IMR-90 (cell line): ENCODE data around the gene CCN5. TPM values are rescaled to one million over a fixed set of nuclear protein-coding genes. Genes with fewer than 3 reads are reported as not detected.

Experiments used
- ATAC-seq: fragments of 200-7000 bp; cut with Tn5 transposase; 2 replicates; pipeline ENCODE4 v1.9.1; 2020; ENCODE audit warnings: low read depth, mild to moderate bottlenecking, moderate library complexity
- BruUV-seq: library from RNA; stranded (reverse); fragments of 400-500 nt; replicated peaks from 2 replicates; lab custom pipeline; 2021; lab: Mats Ljungman, UMichigan
- CTCF ChIA-PET: fragments of 300-600 bp; formaldehyde crosslinking; extraction: SDS; loops from one replicate; lab custom pipeline; 2021; ENCODE audit warnings: antibody characterized with exemption; lab: Yijun Ruan, JAX
- POLR2A ChIA-PET: fragments of 300-600 bp; sonication (Branson Sonifier 250); formaldehyde crosslinking; loops from one replicate; lab custom pipeline; 2022; ENCODE audit warnings: antibody characterized with exemption; ENCODE audit not compliant: unreplicated experiment; lab: Charles Lee
- DNase-seq: peaks from one replicate; pipeline ENCODE4 v3.0.0; 2013
- H2AFZ ChIP-seq: replicated peaks from 2 replicates; pipeline ENCODE3; 2013; ENCODE audit warnings: low read length, mild to moderate bottlenecking; ENCODE audit not compliant: poor library complexity
- H2AK5ac ChIP-seq: 2 replicates; pipeline ENCODE4 v1.6.1; 2013; ENCODE audit warnings: low read depth, low read length, inconsistent platforms
- H2AK9ac ChIP-seq: replicated peaks from 2 replicates; pipeline ENCODE3; 2013; ENCODE audit warnings: mild to moderate bottlenecking, low read depth, low read length, moderate library complexity; ENCODE audit not compliant: poor library complexity
- H2BK120ac ChIP-seq: 2 replicates; pipeline ENCODE4 v1.6.1; 2013; ENCODE audit warnings: low read depth, low read length, inconsistent platforms
- H2BK15ac ChIP-seq: 3 replicates; pipeline ENCODE4 v1.6.1; 2013; ENCODE audit warnings: low read depth, low read length, inconsistent platforms
- H2BK20ac ChIP-seq: 2 replicates; pipeline ENCODE4 v1.6.1; 2013; ENCODE audit warnings: low read depth, mild to moderate bottlenecking, inconsistent platforms, low read length, moderate library complexity
- H2BK5ac ChIP-seq: 2 replicates; pipeline ENCODE4 v1.6.1; 2013; ENCODE audit warnings: mild to moderate bottlenecking, low read depth, low read length, inconsistent platforms; ENCODE audit not compliant: poor library complexity, severe bottlenecking
- H3K14ac ChIP-seq: replicated peaks from 2 replicates; pipeline ENCODE4 v1.6.1; 2013; ENCODE audit warnings: low read depth, low read length, inconsistent platforms
- H3K18ac ChIP-seq: 2 replicates; pipeline ENCODE4 v1.6.1; 2013; ENCODE audit warnings: low read depth, low read length, control low read depth
- H3K23ac ChIP-seq: 2 replicates; pipeline ENCODE4 v1.6.1; 2013; ENCODE audit warnings: low read depth, low read length, inconsistent platforms
- H3K27ac ChIP-seq: 2 replicates; pipeline ENCODE4 v1.5.1; 2013; ENCODE audit warnings: mild to moderate bottlenecking, control low read depth, low read length; ENCODE audit not compliant: insufficient read depth
- H3K27me3 ChIP-seq: 2 replicates; pipeline ENCODE4 v1.6.1; 2013; ENCODE audit warnings: low read length; ENCODE audit not compliant: control insufficient read depth, insufficient read depth
- H3K36me3 ChIP-seq: 2 replicates; pipeline ENCODE4 v1.6.1; 2013; ENCODE audit warnings: low read length, mixed read lengths; ENCODE audit not compliant: control insufficient read depth, insufficient read depth
- H3K4ac ChIP-seq: 2 replicates; pipeline ENCODE4 v1.6.1; 2013; ENCODE audit warnings: low read depth, low read length, inconsistent platforms
- H3K4me1 ChIP-seq: 2 replicates; pipeline ENCODE4 v1.6.1; 2013; ENCODE audit warnings: low read length, mixed read lengths; ENCODE audit not compliant: control insufficient read depth, insufficient read depth
- H3K4me2 ChIP-seq: 2 replicates; pipeline ENCODE4 v1.6.1; 2013; ENCODE audit warnings: low read depth, mild to moderate bottlenecking, control low read depth, low read length, moderate library complexity
- H3K4me3 ChIP-seq: 2 replicates; pipeline ENCODE4 v1.5.1; 2013; ENCODE audit warnings: low read depth, mild to moderate bottlenecking, control low read depth, low read length, moderate library complexity; ENCODE audit not compliant: insufficient read depth
- H3K56ac ChIP-seq: 2 replicates; pipeline ENCODE4 v1.6.1; 2013; ENCODE audit warnings: low read length, inconsistent platforms; ENCODE audit not compliant: insufficient read depth; ENCODE audit errors: extremely low read depth
- H3K79me1 ChIP-seq, 2 experiments: 2 replicates each; pipeline ENCODE4 v1.6.1; 2013; ENCODE audit warnings: low read length in 2 of 2, inconsistent platforms in 1 of 2, low read depth in 1 of 2
- H3K9ac ChIP-seq: 2 replicates; pipeline ENCODE4 v1.6.1; 2013; ENCODE audit warnings: low read depth, low read length, control low read depth
- H3K9me1 ChIP-seq: 2 replicates; pipeline ENCODE4 v1.6.1; 2013; ENCODE audit warnings: low read length, inconsistent platforms; ENCODE audit not compliant: insufficient read depth
- H3K9me3 ChIP-seq: 2 replicates; pipeline ENCODE4 v1.6.1; 2013; ENCODE audit warnings: low read length; ENCODE audit not compliant: control insufficient read depth, insufficient read depth
- H4K20me1 ChIP-seq: 2 replicates; pipeline ENCODE4 v1.6.1; 2013; ENCODE audit warnings: low read length, inconsistent platforms; ENCODE audit not compliant: insufficient read depth
- H4K5ac ChIP-seq: 2 replicates; pipeline ENCODE4 v1.6.1; 2013; ENCODE audit warnings: mild to moderate bottlenecking, low read depth, low read length, control low read depth
- H4K8ac ChIP-seq, 2 experiments: 2 replicates each; pipeline ENCODE4 v1.6.1; 2013; ENCODE audit warnings: low read depth in 2 of 2, low read length in 2 of 2, control low read depth in 1 of 2, inconsistent platforms in 1 of 2
- H4K91ac ChIP-seq: 2 replicates; pipeline ENCODE4 v1.6.1; 2013; ENCODE audit warnings: low read depth, low read length, inconsistent platforms; ENCODE audit not compliant: insufficient read depth
- CEBPB ChIP-seq: IDR thresholded peaks from 2 replicates; pipeline ENCODE4 v1.6.1; 2012; ENCODE audit warnings: low read depth, low read length, improper control_type of control experiment
- RCOR1 ChIP-seq: IDR thresholded peaks from 2 replicates; pipeline ENCODE4 v1.6.1; 2012; ENCODE audit warnings: mild to moderate bottlenecking, low read length, improper control_type of control experiment; ENCODE audit not compliant: insufficient replicate concordance
- WGBS, 2 experiments: methylation state at CpG; one replicate each; pipeline versions ENCODE4 v1.1.5 to v1.1.7; 2013; ENCODE audit warnings: missing lambda C conversion rate in 2 of 2; ENCODE audit not compliant: insufficient read length in 1 of 2; ENCODE audit errors: extremely low coverage in 2 of 2; 5-methylcytosine and 5-hydroxymethylcytosine counted together
- dilution Hi-C: fragments of 300-500 bp; cut with HindIII; formaldehyde crosslinking; loops from one replicate; pipeline ENCODE4 v1.14.3; 2018; ENCODE audit warnings: low sequenced_read_pairs; ENCODE audit not compliant: unreplicated experiment
- in situ Hi-C: fragments of 300-500 bp; cut with MboI; formaldehyde crosslinking; loops from 3 replicates; pipeline ENCODE4 v1.14.3; 2019; ENCODE audit warnings: low sequenced_read_pairs, inconsistent platforms, mixed read lengths
- intact Hi-C: fragments of 100-400 bp; cut with micrococcal nuclease; formaldehyde crosslinking; loops from 2 replicates; pipeline ENCODE4 v1.10.0; 2022
- polyA plus RNA-seq, 3 experiments: library from polyadenylated mRNA; depleted of rRNA; stranded (reverse); fragments of >200 nt; gene quantifications; 2 replicates each; pipeline ENCODE4 v1.2.3, GENCODE V29; 2012; ENCODE audit warnings: low replicate concordance in 1 of 3
- total RNA-seq: library from RNA; depleted of rRNA; stranded (reverse); fragments of >200 nt; gene quantifications from 2 replicates; pipeline ENCODE4 v1.2.3, GENCODE V29; 2012

CCN5 gene
- total and polyA plus RNA-seq, 2 of the 4 experiments (the other 2 are of a cell fraction) = not detected

DNA sequence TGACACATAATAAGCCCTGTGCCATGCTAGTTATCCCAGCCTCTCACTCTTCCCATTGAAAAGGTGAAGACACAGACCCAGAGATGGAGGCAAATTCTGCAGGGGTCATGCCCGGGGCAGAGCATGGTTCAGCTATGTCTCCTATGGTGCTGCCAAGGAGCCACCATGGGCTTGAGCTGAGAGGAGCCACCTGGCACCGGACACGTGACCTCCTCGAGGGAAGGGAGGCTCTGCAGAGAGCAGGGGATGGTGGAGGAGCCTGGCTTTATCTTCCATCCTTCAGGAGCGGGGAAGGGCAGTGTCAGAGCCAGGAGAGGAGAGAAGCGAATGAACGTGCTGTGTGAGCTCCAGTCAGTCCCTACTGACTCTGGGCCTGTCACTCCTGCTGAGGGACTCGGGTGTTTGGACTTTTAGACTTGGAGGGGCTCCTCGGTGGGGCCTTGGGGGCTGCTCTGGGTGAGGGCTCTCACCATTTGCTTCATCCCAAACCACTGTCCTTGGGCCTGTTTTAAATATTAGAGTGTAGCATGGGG lies 11.1 kb upstream of the CCN5 start:
- H3K4me2 ChIP-seq = no peak overlapping the region
- dilution Hi-C loops (no loop called here), intact Hi-C loops (no loop called here), in situ Hi-C loops (no loop called here)
- no peak overlapping the region for H2BK15ac ChIP-seq
- H3K36me3 ChIP-seq = no peaks in the 10 kb centered on the region
- peak overlapping the region; percentile 4 for H2AFZ ChIP-seq
- H3K9ac ChIP-seq = no peak overlapping the region
- no peak overlapping the region for H3K4me3 ChIP-seq
- no peak for TF ChIP-seq CEBPB
- no peak for TF ChIP-seq RCOR1
- peak overlapping the region; percentile 64 to 77 for H4K8ac ChIP-seq
- peaks cover 8% of the 10 kb centered on the region; the same call in 1 of the 2 replicates for H3K9me1 ChIP-seq
- H2BK120ac ChIP-seq = peak overlapping the region; percentile 60
- no peaks in the 10 kb centered on the region for H3K9me3 ChIP-seq
- CTCF ChIA-PET = interaction anchor here (1.3 to 3.8 kb wide), 2 partner anchors 8 to 20 kb away, joined by 3 to 12 read pairs; no protein-coding TSS in a partner anchor
- peak overlapping the region; percentile 33; the same call in 1 of the 2 replicates for H2BK20ac ChIP-seq
- no peak overlapping the region for H3K23ac ChIP-seq
- H3K14ac ChIP-seq = peak overlapping the region; percentile 52; the same call in 1 of the 2 replicates
- H3K4ac ChIP-seq = peak overlapping the region; percentile 81
- peak overlapping the region; percentile 60 for H4K5ac ChIP-seq
- DNase-seq (no peak), ATAC-seq (no peak)
- peak overlapping the region; percentile 17 for H2AK9ac ChIP-seq
- peak overlapping the region; percentile 74 for H3K18ac ChIP-seq
- H4K20me1 ChIP-seq = no peaks in the 10 kb centered on the region
- 95% methylated on average over 4 of the region's 9 CpGs; no CpG with 5 or more reads in 1 of the 2 experiments for WGBS, 2 experiments
- POLR2A ChIA-PET = no interaction called here
- peak overlapping the region; percentile 93 for H2AK5ac ChIP-seq
- H3K27me3 ChIP-seq = peaks cover 3% of the 10 kb centered on the region; the same call in 1 of the 2 replicates
- no TSS peak for BruUV-seq
- H3K27ac ChIP-seq = peak overlapping the region; percentile 30
- peak overlapping the region; percentile 68 for H4K91ac ChIP-seq
- H3K56ac ChIP-seq = no peak overlapping the region
- H2BK5ac ChIP-seq = no peak overlapping the region
- H3K79me1 ChIP-seq = no peaks in the 10 kb centered on the region
- H3K4me1 ChIP-seq = peaks cover 39% of the 10 kb centered on the region
